ENCODE results near the gene OPN5.

OPN5 gene

DNA sequence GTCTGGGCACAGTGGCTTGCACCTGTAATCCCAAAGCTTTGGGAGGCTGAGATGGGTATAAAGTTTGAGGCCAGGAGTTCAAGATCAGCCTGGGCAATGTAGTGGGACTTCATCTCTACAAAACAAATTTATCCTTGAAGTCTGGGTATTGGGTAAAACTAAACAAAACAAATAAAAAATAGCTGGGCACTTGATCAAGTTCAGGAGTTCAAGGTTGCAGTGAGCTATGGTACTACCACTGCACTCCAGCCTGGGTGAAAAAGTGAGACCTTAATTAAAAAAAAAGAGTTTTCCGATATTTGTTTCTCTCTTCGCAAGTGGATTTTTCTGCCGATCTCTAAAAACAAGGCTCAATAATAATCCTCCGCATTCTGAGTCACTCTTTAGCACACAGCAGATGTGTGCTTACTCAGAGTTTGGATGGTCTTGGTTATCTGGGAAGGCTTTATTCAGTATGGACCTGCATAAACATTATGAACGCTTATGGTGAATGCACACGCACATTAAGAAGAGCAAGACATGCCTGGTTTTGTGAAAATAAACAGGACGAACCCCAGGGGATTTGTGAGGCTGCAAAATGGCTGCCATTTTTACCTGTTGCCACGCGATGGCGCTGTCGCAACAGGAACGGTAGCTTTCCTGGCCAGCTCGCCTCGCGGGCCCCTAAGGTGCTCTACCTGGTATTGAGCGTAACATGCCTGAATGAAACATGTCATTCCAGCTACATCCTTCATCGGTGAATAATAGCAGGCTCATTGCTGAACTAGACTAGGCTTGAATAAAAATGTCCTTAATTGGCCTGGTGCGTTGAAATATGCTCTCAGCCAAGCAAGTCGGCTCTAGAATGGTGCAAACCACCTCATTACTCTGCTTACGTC is 6.0 kb downstream of the OPN5 start:
- H3K4me1 ChIP-seq (ENCODE audit: insufficient read depth, low read length, poor library complexity, severe bottlenecking) = no peaks in the 10 kb centered on the region
- no peaks in the 10 kb centered on the region for H3K27me3 ChIP-seq (ENCODE audit: insufficient read depth, low read length, poor library complexity, severe bottlenecking)
- no peak for TF ChIP-seq EZH2phosphoT487 (IDR thresholded peaks at IDR 0.05; ENCODE audit: borderline replicate concordance)
- TF ChIP-seq, protein P1, sequence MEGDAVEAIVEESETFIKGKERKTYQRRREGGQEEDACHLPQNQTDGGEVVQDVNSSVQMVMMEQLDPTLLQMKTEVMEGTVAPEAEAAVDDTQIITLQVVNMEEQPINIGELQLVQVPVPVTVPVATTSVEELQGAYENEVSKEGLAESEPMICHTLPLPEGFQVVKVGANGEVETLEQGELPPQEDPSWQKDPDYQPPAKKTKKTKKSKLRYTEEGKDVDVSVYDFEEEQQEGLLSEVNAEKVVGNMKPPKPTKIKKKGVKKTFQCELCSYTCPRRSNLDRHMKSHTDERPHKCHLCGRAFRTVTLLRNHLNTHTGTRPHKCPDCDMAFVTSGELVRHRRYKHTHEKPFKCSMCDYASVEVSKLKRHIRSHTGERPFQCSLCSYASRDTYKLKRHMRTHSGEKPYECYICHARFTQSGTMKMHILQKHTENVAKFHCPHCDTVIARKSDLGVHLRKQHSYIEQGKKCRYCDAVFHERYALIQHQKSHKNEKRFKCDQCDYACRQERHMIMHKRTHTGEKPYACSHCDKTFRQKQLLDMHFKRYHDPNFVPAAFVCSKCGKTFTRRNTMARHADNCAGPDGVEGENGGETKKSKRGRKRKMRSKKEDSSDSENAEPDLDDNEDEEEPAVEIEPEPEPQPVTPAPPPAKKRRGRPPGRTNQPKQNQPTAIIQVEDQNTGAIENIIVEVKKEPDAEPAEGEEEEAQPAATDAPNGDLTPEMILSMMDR (conservative IDR thresholded peaks at IDR 0.05; ENCODE audit: low read length) = peak; percentile 95
- no peak overlapping the region for H3K9ac ChIP-seq (ENCODE audit: low read depth, low read length, poor library complexity, severe bottlenecking)
- H4K20me1 ChIP-seq (ENCODE audit: insufficient read depth, low read length, poor library complexity, severe bottlenecking) = no peaks in the 10 kb centered on the region
- H2AFZ ChIP-seq (ENCODE audit: low read length) = peak overlapping the region; percentile 44; the same call in 1 of the 2 replicates
- no peaks in the 10 kb centered on the region for H3K79me2 ChIP-seq (ENCODE audit: insufficient read depth, low read length)
- no peaks in the 10 kb centered on the region for H3K36me3 ChIP-seq (ENCODE audit: insufficient read depth, low read length)
- H3F3A ChIP-seq (ENCODE audit: low read depth) = no peaks in the 10 kb centered on the region
- H3K4me3 ChIP-seq (ENCODE audit: low read length, poor library complexity, severe bottlenecking) = no peak overlapping the region
- no peaks in the 10 kb centered on the region for H3K9me2 ChIP-seq (replicated peaks; ENCODE audit: low read depth, low read length)
- no peaks in the 10 kb centered on the region for H3K9me3 ChIP-seq (ENCODE audit: insufficient read depth, low read depth, low read length)
- H3K4me2 ChIP-seq (ENCODE audit: low read depth, low read length, poor library complexity, severe bottlenecking) = no peak overlapping the region

DNA sequence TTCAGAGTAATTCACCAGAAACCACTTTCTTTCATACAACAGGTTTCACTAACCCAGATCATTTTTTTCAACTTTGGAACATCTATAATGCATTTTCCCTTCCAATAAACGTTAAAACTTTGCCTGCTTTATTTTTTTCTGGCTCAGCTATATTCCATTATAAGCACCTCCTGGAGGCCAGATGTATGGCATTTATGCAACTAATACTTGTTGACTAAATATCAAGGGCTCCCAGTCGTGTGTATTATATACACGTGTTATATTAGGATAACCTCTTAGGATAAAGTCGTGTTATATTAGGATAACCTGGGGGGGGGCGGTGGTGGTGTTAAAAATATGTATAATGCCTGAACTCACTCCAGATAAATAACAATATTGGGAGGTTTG is 6.7 kb downstream of the OPN5 start:
- no peaks in the 10 kb centered on the region for H3K27me3 ChIP-seq (ENCODE audit: insufficient read depth, low read length, poor library complexity, severe bottlenecking)
- no peaks in the 10 kb centered on the region for H3F3A ChIP-seq (ENCODE audit: low read depth)
- no peaks in the 10 kb centered on the region for H3K4me1 ChIP-seq (ENCODE audit: insufficient read depth, low read length, poor library complexity, severe bottlenecking)
- H3K9ac ChIP-seq (ENCODE audit: low read depth, low read length, poor library complexity, severe bottlenecking) = no peak overlapping the region
- no peaks in the 10 kb centered on the region for H3K9me2 ChIP-seq (replicated peaks; ENCODE audit: low read depth, low read length)
- H4K20me1 ChIP-seq (ENCODE audit: insufficient read depth, low read length, poor library complexity, severe bottlenecking) = no peaks in the 10 kb centered on the region
- H3K9me3 ChIP-seq (ENCODE audit: insufficient read depth, low read depth, low read length) = no peaks in the 10 kb centered on the region
- H3K4me2 ChIP-seq (ENCODE audit: low read depth, low read length, poor library complexity, severe bottlenecking) = no peak overlapping the region
- TF ChIP-seq, protein P1 (conservative IDR thresholded peaks at IDR 0.05; ENCODE audit: low read length) = no peak
- TF ChIP-seq EZH2phosphoT487 (IDR thresholded peaks at IDR 0.05; ENCODE audit: borderline replicate concordance) = no peak
- H3K36me3 ChIP-seq (ENCODE audit: insufficient read depth, low read length) = no peaks in the 10 kb centered on the region
- H2AFZ ChIP-seq (ENCODE audit: low read length) = no peak overlapping the region
- H3K4me3 ChIP-seq (ENCODE audit: low read length, poor library complexity, severe bottlenecking) = no peak overlapping the region
- no peaks in the 10 kb centered on the region for H3K79me2 ChIP-seq (ENCODE audit: insufficient read depth, low read length)

DNA sequence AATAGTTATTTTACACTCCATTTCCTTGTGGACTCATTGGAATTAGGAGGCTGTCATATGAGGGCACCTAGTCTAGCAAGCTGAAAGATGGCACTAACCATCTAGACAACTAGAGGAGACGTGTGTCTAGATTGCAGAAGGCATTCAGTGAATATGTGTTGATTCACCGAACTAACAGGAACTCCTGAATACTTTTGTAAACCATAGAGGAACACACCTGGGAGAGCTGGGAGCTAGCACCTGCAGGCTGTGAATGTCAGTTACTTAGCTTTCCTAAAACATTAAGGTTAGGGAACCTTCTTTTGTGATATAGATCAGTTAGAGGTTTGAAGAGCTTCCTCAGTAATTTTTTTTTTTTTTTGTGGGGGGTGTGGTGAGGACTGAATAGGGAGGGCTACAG is 7.7 kb downstream of the OPN5 start:
- Histone ChIP-seq H4K20me1 (ENCODE audit: insufficient read depth, low read length, poor library complexity, severe bottlenecking) (no peaks in the 10 kb centered on the region), H2AFZ (ENCODE audit: low read length) (no peak overlapping the region), H3K4me2 (ENCODE audit: low read depth, low read length, poor library complexity, severe bottlenecking) (no peak overlapping the region), H3K27me3 (ENCODE audit: insufficient read depth, low read length, poor library complexity, severe bottlenecking) (no peaks in the 10 kb centered on the region), H3K79me2 (ENCODE audit: insufficient read depth, low read length) (no peaks in the 10 kb centered on the region), H3K36me3 (ENCODE audit: insufficient read depth, low read length) (no peaks in the 10 kb centered on the region), H3K9me3 (ENCODE audit: insufficient read depth, low read depth, low read length) (no peaks in the 10 kb centered on the region), H3K4me3 (ENCODE audit: low read length, poor library complexity, severe bottlenecking) (no peak overlapping the region), H3K9ac (ENCODE audit: low read depth, low read length, poor library complexity, severe bottlenecking) (no peak overlapping the region), H3K9me2 (replicated peaks; ENCODE audit: low read depth, low read length) (no peaks in the 10 kb centered on the region), H3F3A (ENCODE audit: low read depth) (no peaks in the 10 kb centered on the region), H3K4me1 (ENCODE audit: insufficient read depth, low read length, poor library complexity, severe bottlenecking) (no peaks in the 10 kb centered on the region)
- TF ChIP-seq, protein P1 (conservative IDR thresholded peaks at IDR 0.05; ENCODE audit: low read length) = no peak
- no peak for TF ChIP-seq EZH2phosphoT487 (IDR thresholded peaks at IDR 0.05; ENCODE audit: borderline replicate concordance)

Measured in Loucy (cell line).